H1 (cell line): ENCODE measurements around the gene HDAC2. TPM values are rescaled to one million over a fixed set of nuclear protein-coding genes. Genes with fewer than 3 reads are reported as not detected.

Experiments
- CTCF ChIA-PET: fragments of 300-600 bp; sonication (Branson Sonifier 250); formaldehyde crosslinking; loops from one replicate; lab custom pipeline; 2021; ENCODE audit not compliant: partially characterized antibody; lab: Charles Lee
- POLR2A ChIA-PET: fragments of 300-600 bp; sonication (Branson Sonifier 250); formaldehyde crosslinking; loops from one replicate; lab custom pipeline; 2021; ENCODE audit warnings: inconsistent platforms; ENCODE audit not compliant: partially characterized antibody; lab: Charles Lee
- DNase-seq, 2 experiments: peaks; one replicate each; pipeline versions ENCODE4 v3.0.0 to v3.0.0-alpha.2; 2010 to 2022; ENCODE audit warnings: low spot score in 2 of 2, low read depth in 1 of 2, mixed read lengths in 1 of 2
- FAIRE-seq: peaks from 2 replicates; lab custom pipeline; 2011; peaks lifted over from hg19 to GRCh38; lab: Jason Lieb, UNC
- H2AFZ ChIP-seq: 2 replicates; pipeline ENCODE4 v1.8.1; 2012; ENCODE audit warnings: low read length, inconsistent platforms
- H2AK5ac ChIP-seq: 2 replicates; pipeline ENCODE4 v1.6.1; 2013; ENCODE audit warnings: low read depth, low read length
- H2BK120ac ChIP-seq: replicated peaks from 2 replicates; pipeline ENCODE3; 2013; ENCODE audit warnings: low read depth, low read length, inconsistent platforms
- H2BK12ac ChIP-seq: 2 replicates; pipeline ENCODE4 v1.6.1; 2013; ENCODE audit warnings: low read depth, low read length
- H2BK15ac ChIP-seq: 2 replicates; pipeline ENCODE4 v1.6.1; 2013; ENCODE audit warnings: low read length
- H2BK20ac ChIP-seq: 2 replicates; pipeline ENCODE4 v1.6.1; 2013; ENCODE audit warnings: low read length
- H2BK5ac ChIP-seq: 2 replicates; pipeline ENCODE4 v1.6.1; 2013; ENCODE audit warnings: low read depth, low read length
- H3K14ac ChIP-seq: 2 replicates; pipeline ENCODE4 v1.6.1; 2013; ENCODE audit warnings: inconsistent platforms; ENCODE audit not compliant: insufficient read length
- H3K18ac ChIP-seq: 2 replicates; pipeline ENCODE4 v1.6.1; 2013; ENCODE audit warnings: low read length; ENCODE audit errors: extremely low read depth
- H3K23ac ChIP-seq: 2 replicates; pipeline ENCODE4 v1.6.1; 2013; ENCODE audit warnings: inconsistent platforms; ENCODE audit not compliant: insufficient read length
- H3K23me2 ChIP-seq: 2 replicates; pipeline ENCODE4 v1.6.1; 2013; ENCODE audit warnings: low read depth, low read length
- H3K27ac ChIP-seq: 2 replicates; pipeline ENCODE4 v1.6.1; 2011; ENCODE audit warnings: low read depth, low read length, inconsistent platforms
- H3K27me3 ChIP-seq, 4 experiments: replicated peaks in 1 of 4; 1 replicate in 1 of 4; 2 replicates in 3 of 4; pipeline versions ENCODE4 v1.6.1 to v1.8.1; 2011 to 2013; ENCODE audit warnings: low read length in 3 of 4, mild to moderate bottlenecking in 3 of 4, inconsistent platforms in 2 of 4, mixed read lengths in 2 of 4, moderate library complexity in 1 of 4; ENCODE audit not compliant: control insufficient read depth in 3 of 4, insufficient read depth in 3 of 4; ENCODE audit errors: extremely low read depth in 1 of 4
- H3K36me3 ChIP-seq, 4 experiments: 2 replicates each; pipeline versions ENCODE4 v1.6.1 to v1.8.1; 2011 to 2013; ENCODE audit warnings: mild to moderate bottlenecking in 4 of 4, low read length in 3 of 4, moderate library complexity in 2 of 4, control low read depth in 1 of 4, inconsistent platforms in 1 of 4; ENCODE audit not compliant: insufficient read depth in 4 of 4, control insufficient read depth in 2 of 4
- H3K4ac ChIP-seq: replicated peaks from 2 replicates; pipeline ENCODE3; 2013; ENCODE audit warnings: low read length, low read depth, mixed read lengths, inconsistent platforms; ENCODE audit not compliant: insufficient read length
- H3K4me1 ChIP-seq, 4 experiments: replicated peaks in 1 of 4; 1 replicate in 1 of 4; 2 replicates in 3 of 4; pipeline versions ENCODE4 v1.6.1 to v1.8.1; 2011 to 2013; ENCODE audit warnings: low read length in 3 of 4, inconsistent platforms in 2 of 4, mixed read lengths in 1 of 4; ENCODE audit not compliant: insufficient read depth in 4 of 4, control insufficient read depth in 3 of 4
- H3K4me2 ChIP-seq, 2 experiments: 2 replicates each; pipeline versions ENCODE4 v1.6.1 to v1.8.1; 2011 to 2013; ENCODE audit warnings: low read depth in 2 of 2, low read length in 2 of 2, control low read depth in 1 of 2, inconsistent platforms in 1 of 2, mild to moderate bottlenecking in 1 of 2; ENCODE audit not compliant: insufficient read depth in 1 of 2
- H3K4me3 ChIP-seq, 4 experiments: fragments of 200-600, 300-600 bp in 1 of 4; sonication (generic), shearing (Covaris generic), sonication (Bioruptor Twin) in 1 of 4; 2 replicates each; pipeline versions ENCODE4 v1.5.1 to v1.8.1; 2011 to 2016; ENCODE audit warnings: low read length in 4 of 4, low read depth in 3 of 4, control low read depth in 2 of 4, inconsistent platforms in 2 of 4, mild to moderate bottlenecking in 2 of 4, mixed read lengths in 1 of 4, moderate library complexity in 1 of 4; ENCODE audit not compliant: insufficient read depth in 2 of 4; ENCODE audit errors: extremely low read depth in 1 of 4
- H3K56ac ChIP-seq: replicated peaks from 2 replicates; pipeline ENCODE3; 2013; ENCODE audit warnings: low read depth, mild to moderate bottlenecking, mixed read lengths, low read length, inconsistent platforms; ENCODE audit not compliant: insufficient read length
- H3K79me1 ChIP-seq: 2 replicates; pipeline ENCODE4 v1.6.1; 2013; ENCODE audit warnings: low read depth, low read length, control low read depth
- H3K79me2 ChIP-seq, 2 experiments: 2 replicates each; pipeline versions ENCODE4 v1.6.1 to v1.8.1; 2012 to 2013; ENCODE audit warnings: low read length in 2 of 2, mild to moderate bottlenecking in 2 of 2, inconsistent platforms in 1 of 2; ENCODE audit not compliant: insufficient read depth in 2 of 2, control insufficient read depth in 1 of 2
- H3K9ac ChIP-seq, 4 experiments: replicated peaks in 1 of 4; 1 replicate in 1 of 4; 2 replicates in 3 of 4; pipeline versions ENCODE4 v1.6.1 to v1.8.1; 2011 to 2013; ENCODE audit warnings: low read depth in 3 of 4, low read length in 3 of 4, control low read depth in 2 of 4, mild to moderate bottlenecking in 2 of 4, moderate library complexity in 2 of 4, inconsistent platforms in 1 of 4; ENCODE audit errors: extremely low read depth in 1 of 4
- H3K9me3 ChIP-seq, 2 experiments: 2 replicates each; pipeline versions ENCODE4 v1.6.1 to v1.8.1; 2012 to 2013; ENCODE audit warnings: mild to moderate bottlenecking in 2 of 2, moderate library complexity in 2 of 2, control low read depth in 1 of 2, inconsistent platforms in 1 of 2, low read depth in 1 of 2, low read length in 1 of 2, mixed read lengths in 1 of 2; ENCODE audit not compliant: insufficient read depth in 2 of 2
- H4K20me1 ChIP-seq, 2 experiments: replicated peaks in 1 of 2; 2 replicates each; pipeline versions ENCODE3 to v1.8.1; 2011 to 2013; ENCODE audit warnings: inconsistent platforms in 2 of 2, low read length in 2 of 2, mild to moderate bottlenecking in 1 of 2; ENCODE audit not compliant: insufficient read depth in 2 of 2, control insufficient read depth in 1 of 2
- H4K5ac ChIP-seq: 2 replicates; pipeline ENCODE4 v1.6.1; 2013; ENCODE audit warnings: low read length, low read depth, mixed read lengths, inconsistent platforms; ENCODE audit not compliant: insufficient read length
- H4K8ac ChIP-seq: 2 replicates; pipeline ENCODE4 v1.8.0; 2013; ENCODE audit warnings: mild to moderate bottlenecking, moderate library complexity, low read length, inconsistent platforms; ENCODE audit not compliant: insufficient read depth; ENCODE audit errors: extremely low read depth
- H4K91ac ChIP-seq: replicated peaks from 2 replicates; pipeline ENCODE3; 2013; ENCODE audit warnings: low read length, mixed read lengths, inconsistent platforms; ENCODE audit not compliant: insufficient read length
- CTCF ChIP-seq, 3 experiments: IDR thresholded peaks; 1 replicate in 2 of 3; 2 replicates in 1 of 3; pipeline versions ENCODE4 v1.5.1 to v1.6.1; 2011; ENCODE audit warnings: low read length in 3 of 3, mild to moderate bottlenecking in 3 of 3, inconsistent platforms in 2 of 3, low read depth in 1 of 3, moderate library complexity in 1 of 3; ENCODE audit not compliant: insufficient read depth in 1 of 3; ENCODE audit errors: control extremely low read depth in 1 of 3
- SIRT6 ChIP-seq: IDR thresholded peaks from one replicate; pipeline ENCODE4 v1.7.1; 2012; ENCODE audit warnings: low read length, inconsistent platforms
- WGBS, 2 experiments: shearing (Covaris generic) in 1 of 2; methylation state at CpG; one replicate each; pipeline versions ENCODE4 v1.1.6 to v1.1.7; 2013 to 2015; ENCODE audit warnings: low lambda C conversion rate in 2 of 2, mixed read lengths in 2 of 2, inconsistent platforms in 1 of 2, low coverage in 1 of 2, missing lambda C conversion rate in 1 of 2; ENCODE audit not compliant: insufficient replicate concordance in 2 of 2, insufficient coverage in 1 of 2, insufficient read length in 1 of 2; ENCODE audit errors: extremely low coverage in 1 of 2, missing lambda C conversion rate in 1 of 2; 5-methylcytosine and 5-hydroxymethylcytosine counted together
- polyA plus RNA-seq, 7 experiments: library from polyadenylated mRNA; depleted of rRNA in 3 of 7; stranded (reverse) in 5 of 7; unstranded in 2 of 7; fragments of >200 nt in 5 of 7; fragments of 200-250 nt in 2 of 7; gene quantifications; 1 replicate in 5 of 7; 2 replicates in 1 of 7; 4 replicates in 1 of 7; pipeline versions ENCODE4 v1.2.1 to v1.2.3, GENCODE V29; 2011 to 2013; ENCODE audit warnings: missing spikeins in 2 of 7, mixed read lengths in 2 of 7
- total RNA-seq: library from RNA; stranded (reverse); fragmentation: NEBNext Ultra II Directional; extraction: Animal tissue kit (Norgen Biotek cat#: 25700); gene quantifications from 2 replicates; pipeline ENCODE4 v1.2.1, GENCODE V29; 2021

HDAC2 gene
- total and polyA plus RNA-seq, 2 of the 8 experiments (the other 6 are each of a cell fraction or from before 2014, with no cell fraction given): 323 to 374 TPM

- Histone ChIP-seq H3K14ac (no peak overlapping the region), H3K4me1 (no peaks in the 10 kb centered on the region), H3K79me1 (no peaks in the 10 kb centered on the region), H3K4me3 (no peak overlapping the region), H3K27me3 (no peaks in the 10 kb centered on the region), H3K9ac (no peak overlapping the region), H2BK15ac (no peak overlapping the region), H3K36me3 (peaks cover 0 to 18% (median 8%) of the 10 kb centered on the region in 4 experiments; a peak in 4 of 8 replicates), H2BK20ac (no peak overlapping the region), H2BK120ac (no peak overlapping the region), H3K18ac (no peak overlapping the region), H2AK5ac (no peak overlapping the region), H3K56ac (no peak overlapping the region), H3K23ac (no peak overlapping the region), H3K4me2 (no peak overlapping the region), H3K79me2 (no peaks in the 10 kb centered on the region), H3K4ac (no peak overlapping the region), H4K91ac (no peak overlapping the region), H4K20me1 (peaks cover 0 to 2% of the 10 kb centered on the region in 2 experiments), H3K23me2 (no peaks in the 10 kb centered on the region), H2AFZ (no peak overlapping the region), H2BK5ac (no peak overlapping the region), H3K9me3 (peaks cover 7 to 23% of the 10 kb centered on the region in 2 experiments; a peak in 3 of 4 replicates), H4K5ac (no peak overlapping the region), H2BK12ac (no peak overlapping the region), H4K8ac (no peak overlapping the region), H3K27ac (no peak overlapping the region)
- CTCF ChIA-PET: interaction anchor here (0.9 to 1.6 kb wide), 2 partner anchors 24 to 175 kb away, joined by 3 to 6 read pairs; no protein-coding TSS in a partner anchor
- no peak for TF ChIP-seq CTCF (IDR thresholded peaks at IDR 0.05; ENCODE audit: control extremely low read depth in 1 of 3, insufficient read depth in 1 of 3, low read depth in 1 of 3, low read length in 3 of 3)
- no peak for TF ChIP-seq SIRT6
- WGBS, 2 experiments: 72% methylated on average over 2 of the region's 2 CpGs; no CpG with 5 or more reads in 1 of the 2 experiments
- FAIRE-seq: no peak
- DNase-seq: no peak
- POLR2A ChIA-PET: interaction anchor here (0.6 kb wide), 1 partner anchor 1840 kb away, joined by 3 read pairs; no protein-coding TSS in a partner anchor
Observed at GRCh38 chr6:113934101-113934500, 36.8 kb downstream of the HDAC2 start.
